SHP77 treated with DMSO at 0.1 percent for 48 hours (cell line): ENCODE results near the gene S100A11.
A peak's percentile ranks its signal among the peaks of the same experiment; 100 is the strongest.

Experiments
- DNase-seq: peaks from one replicate; lab custom pipeline; 2025; lab: John Stamatoyannopoulos, UW

The S100A11 gene

GRCh38 chr1:152039461-152039860 lies 2.7 kb upstream of the S100A11 start:
- no peak for DNase-seq

DNA sequence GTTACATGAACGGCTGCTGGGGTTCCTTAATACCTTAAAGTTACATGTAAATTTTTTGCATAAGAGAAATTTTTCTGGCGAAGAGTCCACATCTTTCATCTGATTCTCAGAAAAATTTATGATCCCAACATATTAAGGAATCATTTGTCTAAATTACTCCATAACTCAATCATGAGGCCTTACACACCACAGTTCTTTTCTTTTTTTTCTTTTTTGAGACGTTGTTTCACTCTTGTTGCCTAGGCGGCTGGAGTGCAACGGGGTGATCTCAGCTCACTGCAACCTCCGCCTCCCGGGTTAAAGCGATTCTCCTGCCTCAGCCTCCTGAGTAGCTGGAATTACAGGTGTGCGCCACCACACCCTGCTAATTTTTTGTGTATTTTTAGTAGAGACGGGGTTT lies 2.1 kb upstream of the S100A11 start:
- DNase-seq = no peak

- peak; percentile 26 for DNase-seq
These were observed 1.1 kb downstream of the S100A11 start for GRCh38 chr1:152035539-152036266.

- peak; percentile 77 for DNase-seq
These were observed 1.9 kb downstream of the S100A11 start for GRCh38 chr1:152034654-152035538.

GRCh38 chr1:152034324-152034653 lies 2.5 kb downstream of the S100A11 start:
- no peak for DNase-seq

DNA sequence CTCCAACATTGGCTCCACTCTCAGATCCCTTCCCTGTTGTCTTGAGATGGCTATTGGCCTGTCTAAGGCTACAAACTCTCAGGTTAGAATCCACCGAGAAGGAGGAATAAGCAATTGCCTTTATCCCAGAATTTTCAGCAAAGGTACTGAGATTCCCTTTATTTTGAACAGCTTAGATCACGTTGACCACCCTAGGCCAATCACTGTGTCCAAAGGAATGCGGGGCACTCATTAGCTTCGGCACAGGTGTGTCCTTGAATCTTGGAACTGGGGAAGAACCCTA lies 6.9 kb downstream of the S100A11 start:
- no peak for DNase-seq

DNA sequence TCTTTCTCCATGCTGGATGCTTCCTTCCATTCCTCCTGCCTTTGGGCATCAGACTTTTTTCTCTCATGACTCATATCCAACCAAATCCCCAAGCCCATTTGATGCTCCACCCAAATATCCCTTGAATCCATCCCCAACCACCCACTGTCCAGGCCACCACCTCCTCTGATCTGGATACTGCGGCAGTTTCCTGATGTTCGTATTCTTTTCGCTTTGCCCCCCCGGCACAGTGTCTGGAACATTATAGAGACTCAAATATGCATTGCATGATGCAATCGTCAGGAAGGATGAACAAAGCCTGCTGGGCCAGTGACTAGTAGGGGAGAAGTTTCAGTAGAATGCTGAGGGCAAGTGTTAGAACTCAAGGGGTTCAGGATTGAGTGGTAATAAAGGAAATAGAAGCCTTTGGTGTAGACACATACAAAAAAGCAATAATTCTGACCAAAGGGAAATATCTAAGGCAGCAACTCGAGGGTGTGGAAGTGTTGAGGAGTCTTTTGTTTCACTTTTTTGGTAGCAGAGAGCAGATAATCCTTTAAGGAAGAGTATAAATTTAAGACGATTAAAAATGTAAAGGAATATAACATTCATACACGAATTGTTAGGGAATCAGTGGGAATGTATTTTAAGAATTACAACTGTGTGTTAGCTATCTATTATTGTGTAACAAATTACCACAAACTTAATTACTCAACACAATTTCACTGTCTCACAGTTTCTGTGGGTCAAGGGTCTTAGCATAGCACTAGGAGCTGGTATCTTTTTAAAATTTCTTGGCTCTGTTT lies 7.5 kb downstream of the S100A11 start:
- no peak for DNase-seq

DNA sequence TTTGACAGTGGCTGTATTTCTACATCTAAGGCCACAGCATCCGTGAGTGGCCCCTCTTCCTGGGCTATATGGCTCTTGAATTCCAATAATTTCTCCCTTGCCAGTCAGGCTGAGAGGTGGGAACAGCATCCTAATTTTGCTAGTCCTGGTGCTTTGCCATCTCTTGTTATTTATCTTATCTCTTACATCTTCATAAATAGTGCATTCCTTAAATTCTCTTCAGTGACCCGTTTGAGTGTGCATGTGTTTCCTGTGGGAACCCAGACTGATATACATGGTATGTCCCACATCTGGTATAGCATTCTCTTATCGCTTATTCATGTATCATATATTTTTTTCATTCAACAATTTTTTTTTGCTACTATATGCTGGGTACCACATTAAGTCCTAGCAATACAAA lies 9.9 kb downstream of the S100A11 start:
- DNase-seq = no peak

- no peak for DNase-seq
These were observed 12.6 kb downstream of the S100A11 start for GRCh38 chr1:152024223-152024622.

DNA sequence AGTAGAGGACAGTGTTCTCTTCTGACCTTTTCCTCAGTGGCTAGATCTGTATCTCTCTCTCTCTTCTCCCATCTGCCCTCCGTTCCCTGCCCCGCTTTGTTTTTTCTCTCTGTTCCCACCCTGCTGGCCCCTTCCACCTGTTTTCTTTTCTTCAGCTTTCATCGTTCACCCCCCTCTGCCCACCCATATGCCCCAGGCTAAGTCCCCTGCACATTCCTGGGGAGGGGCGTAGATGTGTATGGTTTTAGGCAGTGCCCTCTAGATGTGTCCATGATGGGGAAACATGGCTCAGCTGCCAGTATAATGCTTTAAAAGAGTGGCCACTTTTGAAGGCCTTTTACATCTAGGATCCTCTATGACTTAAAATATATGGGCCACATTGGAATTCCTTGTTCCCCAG lies 13.6 kb downstream of the S100A11 start:
- no peak for DNase-seq

DNA sequence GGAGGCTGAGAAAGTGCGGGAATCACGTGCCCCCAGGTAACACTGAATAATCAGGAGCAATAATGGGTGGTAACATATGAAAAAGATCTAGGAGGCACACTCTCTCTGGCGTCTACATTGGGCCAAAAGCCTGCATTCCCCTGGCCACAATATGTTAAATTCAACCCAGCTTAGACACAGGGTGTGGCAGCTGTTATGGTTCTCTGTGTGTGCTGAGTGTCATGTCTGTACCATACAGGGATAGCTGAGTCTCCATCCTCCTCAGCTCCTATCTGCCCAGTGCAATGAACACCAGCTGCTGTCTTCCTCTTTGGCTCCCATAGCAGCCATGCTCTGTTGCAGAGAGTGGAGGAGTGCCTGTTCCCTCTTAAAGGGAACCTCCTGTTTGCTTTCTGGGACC lies 14.3 kb downstream of the S100A11 start:
- no peak for DNase-seq

DNA sequence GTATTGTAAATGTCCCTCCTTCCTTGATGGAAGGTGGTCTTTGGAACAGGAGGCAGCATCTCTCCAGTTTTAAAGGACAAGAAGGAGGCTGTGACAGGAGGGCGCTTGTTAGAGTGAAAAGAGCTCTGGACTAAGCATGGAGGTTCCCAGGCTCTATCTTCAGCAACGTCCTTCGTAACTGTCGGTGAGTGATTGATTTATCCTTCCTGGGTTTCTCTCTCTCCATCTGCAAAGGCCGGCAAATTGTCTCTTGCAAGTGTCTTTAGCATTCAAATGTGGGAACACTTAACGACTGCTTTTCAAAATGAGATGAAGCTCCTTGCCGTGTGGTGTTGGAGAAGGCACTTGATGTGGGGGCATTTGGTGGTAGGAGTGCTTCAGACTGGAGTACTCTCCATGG lies 15.2 kb downstream of the S100A11 start:
- no peak for DNase-seq

DNA sequence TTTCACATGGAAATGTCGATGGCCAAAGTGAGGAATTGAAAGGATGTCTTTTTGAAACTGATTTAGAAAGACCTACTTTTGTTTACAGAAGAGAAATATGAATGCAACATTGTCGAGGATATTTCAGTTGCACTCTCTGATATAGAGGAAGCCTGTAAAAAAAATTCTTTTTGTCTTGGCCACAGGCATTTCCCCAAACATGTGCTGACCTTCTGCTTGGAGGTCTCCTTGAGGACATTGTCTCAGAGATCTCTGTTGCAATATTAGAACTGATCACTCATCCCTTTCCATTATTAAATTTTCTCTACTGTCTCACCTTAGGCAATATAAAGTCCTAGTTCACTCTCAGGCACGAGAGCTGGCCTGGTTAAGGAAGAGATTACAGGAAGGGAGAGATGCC lies 16.0 kb downstream of the S100A11 start:
- DNase-seq = no peak

DNA sequence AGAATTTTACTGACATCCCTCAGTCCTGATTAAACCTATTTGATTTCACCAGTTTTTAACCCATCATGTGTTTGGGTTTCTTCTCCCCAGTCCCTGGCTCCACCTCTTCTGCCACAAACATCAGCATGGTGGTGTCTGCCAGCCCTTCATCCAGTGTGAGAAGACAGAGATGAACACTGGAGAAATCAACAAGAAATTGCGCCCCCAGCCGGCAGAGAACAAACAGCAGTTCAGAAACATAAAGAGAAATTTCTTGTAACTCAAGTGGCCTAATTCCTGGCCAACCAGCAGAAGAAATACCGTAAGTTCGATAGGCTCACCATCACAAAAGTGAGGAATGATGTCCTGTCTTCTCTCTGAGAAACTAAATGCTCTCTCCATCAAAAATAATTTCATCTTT lies 18.3 kb downstream of the S100A11 start:
- no peak for DNase-seq

DNA sequence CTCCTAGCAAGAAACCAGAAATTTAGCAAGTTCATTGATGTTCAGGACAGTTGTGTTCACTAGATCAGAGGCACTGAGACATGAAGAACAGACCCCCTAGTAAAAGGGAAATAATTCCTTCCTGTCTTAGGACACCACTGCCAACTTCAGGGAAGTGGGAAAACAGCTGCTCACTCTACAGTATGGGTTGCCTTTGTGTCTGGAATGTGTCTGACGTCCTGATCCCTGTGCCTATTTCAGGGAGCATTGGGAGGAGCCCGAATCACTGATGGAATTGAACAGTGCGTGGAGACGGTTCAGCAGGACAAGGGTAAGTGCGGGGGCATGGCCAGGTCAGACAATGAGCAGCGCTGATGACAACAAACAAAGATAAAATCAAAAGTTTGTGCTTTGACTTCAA lies 21.0 kb downstream of the S100A11 start:
- no peak for DNase-seq

DNA sequence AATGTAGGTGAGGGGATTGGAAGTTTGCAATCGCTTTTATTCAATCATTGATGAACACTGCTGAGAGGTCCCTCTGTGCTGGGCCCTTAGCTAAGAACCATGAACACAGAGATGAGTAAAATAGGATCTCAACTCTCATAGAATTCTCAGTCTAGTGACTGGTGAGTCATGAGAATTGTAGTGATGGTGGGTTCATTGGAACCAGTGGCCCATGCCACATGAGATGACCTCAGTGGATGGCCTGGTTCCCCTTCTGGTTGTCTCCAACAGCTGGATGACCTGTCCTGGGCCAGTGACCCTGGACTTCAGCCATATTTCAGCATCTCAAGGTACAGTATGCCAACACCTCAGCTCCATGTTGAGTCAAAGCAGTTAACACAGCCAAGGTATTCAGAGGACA lies 21.9 kb downstream of the S100A11 start:
- DNase-seq = no peak

DNA sequence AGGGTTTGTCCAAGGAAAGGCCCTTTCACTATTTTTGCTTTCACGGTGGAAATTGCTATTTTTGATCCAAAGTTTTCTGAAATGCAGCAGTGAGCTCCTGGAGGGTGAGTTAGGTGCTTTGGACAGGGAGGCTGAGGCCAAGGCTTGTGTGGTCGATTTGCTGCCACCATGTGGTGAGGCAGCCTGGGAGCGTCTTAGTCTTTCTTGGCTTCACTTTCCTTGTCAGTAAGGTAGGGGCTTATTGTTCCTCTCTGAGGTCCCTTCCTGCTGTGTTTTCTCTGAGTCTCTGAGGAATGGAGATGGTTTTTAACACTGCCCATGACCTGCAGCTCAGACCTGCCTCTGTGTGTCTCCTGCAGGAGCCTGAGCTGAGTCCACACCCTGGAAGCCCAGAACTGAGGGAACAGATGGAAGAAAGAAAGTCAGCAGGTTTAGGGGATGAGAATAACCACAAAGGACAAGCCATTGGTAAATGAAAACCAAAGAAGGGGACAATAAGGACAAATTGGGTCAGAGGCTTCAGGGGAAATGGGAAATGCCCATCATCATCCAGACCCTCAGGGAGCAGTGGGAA lies 23.1 kb downstream of the S100A11 start:
- DNase-seq = no peak

DNA sequence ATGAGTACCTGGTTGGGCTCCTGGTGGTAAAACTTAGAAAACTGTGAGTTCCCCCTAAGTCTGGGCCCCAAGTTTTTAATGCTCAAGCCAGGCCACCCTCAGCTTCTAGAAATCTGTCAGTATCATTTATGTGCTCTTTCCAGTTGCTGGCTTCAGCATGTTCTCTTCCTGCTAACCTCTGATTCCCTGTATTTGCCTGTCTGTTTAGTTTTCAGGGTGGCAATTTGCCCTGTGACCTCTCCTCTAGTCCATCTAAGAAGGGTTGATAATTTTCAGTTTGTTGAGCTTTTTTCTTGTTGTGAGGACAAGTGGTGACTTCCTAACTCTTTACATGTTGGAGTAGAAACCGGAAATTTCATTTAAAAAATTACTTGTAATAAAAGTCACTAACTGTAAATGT lies 27.1 kb downstream of the S100A11 start:
- DNase-seq = no peak

DNA sequence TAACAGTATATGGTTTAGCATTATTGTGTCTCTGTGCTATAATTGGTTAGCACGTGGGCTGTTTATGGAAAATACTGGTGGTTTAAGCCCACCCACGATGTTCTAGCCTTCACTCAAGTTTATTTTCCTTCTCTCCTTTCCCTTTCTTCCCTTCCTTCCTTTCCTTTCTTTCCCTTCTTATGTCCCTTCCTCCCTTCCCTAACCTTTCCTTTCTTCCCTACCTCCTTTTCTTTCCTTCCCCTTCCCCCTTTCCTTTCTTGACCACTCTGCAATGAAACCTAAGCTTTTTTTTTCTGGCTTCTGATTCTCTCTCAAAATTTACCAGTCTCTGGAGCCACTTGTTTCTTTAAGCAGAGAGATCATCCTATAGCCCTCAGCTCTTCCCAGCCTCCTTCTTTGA lies 29.8 kb downstream of the S100A11 start:
- DNase-seq = no peak

GRCh38 chr1:152005360-152005912 lies 31.4 kb downstream of the S100A11 start:
- DNase-seq = no peak

GRCh38 chr1:152003846-152004442 lies 32.9 kb downstream of the S100A11 start:
- no peak for DNase-seq

DNA sequence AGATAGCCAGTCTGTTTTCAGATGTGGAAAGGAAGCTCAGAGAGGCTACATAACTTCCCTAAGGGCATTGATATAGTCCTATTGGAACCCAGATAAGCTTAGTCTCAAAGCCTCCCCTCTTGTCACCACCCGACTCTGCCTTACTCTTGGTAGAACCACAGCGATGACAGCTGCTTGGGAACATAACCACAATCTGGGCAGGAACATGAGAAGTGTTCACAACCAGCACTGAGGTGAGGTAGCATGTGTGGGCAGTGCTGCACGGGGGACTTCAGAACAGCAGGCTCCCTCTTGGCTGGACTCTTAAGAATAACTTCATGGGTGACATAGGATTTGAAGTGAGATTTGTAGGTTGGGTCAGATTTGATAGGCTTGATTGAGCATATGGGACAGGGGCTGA lies 33.8 kb downstream of the S100A11 start:
- DNase-seq = no peak
